Cardiac muscle cell (in vitro differentiated cells and primary cell): Measurements from ENCODE around the gene APBA1. TPM values are rescaled to one million over a fixed set of nuclear protein-coding genes. Genes with fewer than 3 reads are reported as not detected.

Experiments used
- DNase-seq, 2 donors: peaks; one replicate each; pipeline versions ENCODE4 v3.0.0 to v3.0.0-alpha.2; 2010 to 2017; ENCODE audit warnings: low read depth in 1 of 2, low spot score in 1 of 2
- H3K27ac ChIP-seq: fragments of 200-600 bp; sonication (generic); 2 replicates; pipeline ENCODE4 v1.5.1; 2016
- H3K27me3 ChIP-seq: fragments of 200-600 bp; sonication (generic); 2 replicates; pipeline ENCODE4 v1.6.0; 2016; ENCODE audit warnings: control low read depth
- H3K36me3 ChIP-seq: fragments of 200-600 bp; sonication (generic); 2 replicates; pipeline ENCODE4 v1.5.1; 2016; ENCODE audit warnings: control low read depth
- H3K4me1 ChIP-seq: fragments of 200-600 bp; sonication (generic); 2 replicates; pipeline ENCODE4 v1.8.1; 2017; ENCODE audit warnings: low read depth, mild to moderate bottlenecking, mixed run types
- H3K4me3 ChIP-seq: fragments of 200-600 bp; sonication (generic); 2 replicates; pipeline ENCODE4 v1.5.1; 2016; ENCODE audit warnings: mild to moderate bottlenecking
- H3K9me3 ChIP-seq: fragments of 200-600 bp; sonication (generic); 2 replicates; pipeline ENCODE4 v1.5.1; 2017; ENCODE audit warnings: low read depth, mild to moderate bottlenecking, control low read depth
- CTCF ChIP-seq: IDR thresholded peaks from 2 replicates; pipeline ENCODE4 v1.5.1; 2012; ENCODE audit warnings: low read depth, mild to moderate bottlenecking, low read length
- polyA plus RNA-seq: library from polyadenylated mRNA; unstranded; fragments of >200 nt; fragmentation: Nextera tagmentation; extraction: Ambion mirVana; gene quantifications from 2 replicates; pipeline ENCODE4 v1.2.1, GENCODE V29; 2016
- total RNA-seq: library from RNA; depleted of rRNA; stranded (reverse); fragments of >200 nt; gene quantifications from 2 replicates; pipeline ENCODE4 v1.2.3, GENCODE V29; 2016

APBA1 gene
- total and polyA plus RNA-seq, 2 experiments from 2014 or later = 0.93 to 2.4 TPM

- no peaks in the 10 kb centered on the region for H3K36me3 ChIP-seq
- no peak overlapping the region for H3K4me3 ChIP-seq
- no peaks in the 10 kb centered on the region for H3K27me3 ChIP-seq
- no peak overlapping the region for H3K27ac ChIP-seq
- no peak for TF ChIP-seq CTCF
- no peak for DNase-seq
- H3K9me3 ChIP-seq = no peaks in the 10 kb centered on the region
- H3K4me1 ChIP-seq = no peaks in the 10 kb centered on the region
These were observed 13.0 kb downstream of the APBA1 start for GRCh38 chr9:69658987-69659675.

GRCh38 chr9:69657269-69657668 lies 14.9 kb downstream of the APBA1 start:
- Histone ChIP-seq H3K36me3 (no peaks in the 10 kb centered on the region), H3K27ac (no peak overlapping the region), H3K4me1 (no peaks in the 10 kb centered on the region), H3K9me3 (no peaks in the 10 kb centered on the region), H3K27me3 (no peaks in the 10 kb centered on the region), H3K4me3 (no peak overlapping the region)
- DNase-seq = no peak
- no peak for TF ChIP-seq CTCF

DNA sequence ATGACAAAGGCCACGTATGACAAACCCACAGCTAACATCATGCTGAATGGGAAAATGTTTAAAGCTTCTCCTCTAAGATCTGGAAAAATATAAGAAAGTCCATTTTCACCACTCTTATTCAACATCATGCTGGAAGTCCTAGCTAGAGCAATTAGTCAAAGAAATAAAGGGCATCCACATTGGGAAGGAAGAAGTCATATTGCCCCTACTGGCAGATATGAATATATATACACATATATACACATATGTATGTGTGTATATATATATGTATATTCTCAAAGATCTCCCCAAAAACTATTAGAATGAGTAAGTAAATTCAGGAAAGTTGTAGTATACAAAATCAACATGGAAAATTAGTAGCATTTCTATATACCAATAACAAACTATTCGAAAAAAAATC lies 17.1 kb downstream of the APBA1 start:
- no peak overlapping the region for H3K27ac ChIP-seq
- no peak for DNase-seq
- no peaks in the 10 kb centered on the region for H3K36me3 ChIP-seq
- H3K4me3 ChIP-seq = no peak overlapping the region
- TF ChIP-seq CTCF = no peak
- no peaks in the 10 kb centered on the region for H3K9me3 ChIP-seq
- H3K27me3 ChIP-seq = no peaks in the 10 kb centered on the region
- no peaks in the 10 kb centered on the region for H3K4me1 ChIP-seq

DNA sequence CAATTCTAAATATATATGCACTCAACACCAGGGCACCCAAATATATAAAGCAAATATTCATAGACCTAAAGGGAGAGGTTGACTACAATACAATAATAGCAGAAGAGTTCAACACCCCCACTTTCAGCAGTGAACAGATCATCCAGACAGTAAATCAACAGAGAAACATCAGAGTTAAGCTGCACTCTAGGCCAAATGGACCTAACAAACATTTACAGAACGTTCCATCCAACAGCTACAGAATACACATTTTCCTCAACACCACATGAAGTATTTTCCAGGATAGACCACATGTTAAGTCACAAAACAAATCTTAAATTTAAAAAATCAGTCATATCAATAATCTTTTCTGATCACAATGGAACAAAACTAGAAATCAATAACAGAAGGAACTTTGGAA lies 18.9 kb downstream of the APBA1 start:
- H3K27me3 ChIP-seq = no peaks in the 10 kb centered on the region
- no peak for TF ChIP-seq CTCF
- DNase-seq = no peak
- no peaks in the 10 kb centered on the region for H3K36me3 ChIP-seq
- H3K4me3 ChIP-seq = no peak overlapping the region
- no peak overlapping the region for H3K27ac ChIP-seq
- no peaks in the 10 kb centered on the region for H3K9me3 ChIP-seq
- no peaks in the 10 kb centered on the region for H3K4me1 ChIP-seq

DNA sequence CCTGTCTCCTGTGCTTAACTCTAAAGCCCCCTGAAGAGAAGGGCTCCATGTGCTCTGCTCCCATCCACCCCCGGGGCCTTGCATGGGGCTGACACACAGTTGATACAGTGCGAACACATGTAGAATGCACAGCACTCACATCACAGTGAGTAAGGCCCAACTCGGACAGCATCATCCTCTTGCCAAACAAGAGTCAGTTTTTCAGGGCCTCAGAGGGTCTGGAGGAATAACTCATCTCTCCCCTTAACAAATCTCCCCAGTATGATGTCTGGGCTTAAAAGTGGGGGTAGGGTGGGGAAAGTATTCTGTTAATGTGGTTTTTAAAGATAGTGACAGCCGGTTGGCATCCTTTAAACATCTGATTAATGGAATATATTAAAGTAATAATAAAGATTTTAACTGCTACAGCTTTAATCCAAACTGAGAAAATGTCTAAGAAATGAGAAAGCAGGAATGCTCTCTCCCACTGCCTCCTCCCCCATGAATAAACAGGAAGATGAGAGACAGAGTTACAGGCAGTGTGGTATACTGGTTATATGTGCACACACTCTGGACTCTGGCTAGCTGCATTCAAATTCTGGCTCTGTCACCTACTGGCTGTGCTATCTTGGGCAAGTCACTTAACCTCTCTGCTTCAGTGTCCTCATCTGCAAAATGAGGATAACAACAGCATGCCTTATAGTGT lies 22.5 kb downstream of the APBA1 start:
- no peak overlapping the region for H3K4me3 ChIP-seq
- H3K27ac ChIP-seq = no peak overlapping the region
- no peak for TF ChIP-seq CTCF
- H3K36me3 ChIP-seq = no peaks in the 10 kb centered on the region
- DNase-seq = peak in 1 of 2 donors; percentile 14
- no peaks in the 10 kb centered on the region for H3K9me3 ChIP-seq
- H3K4me1 ChIP-seq = no peaks in the 10 kb centered on the region
- no peaks in the 10 kb centered on the region for H3K27me3 ChIP-seq
